GM03348 (cell line): ENCODE data around the gene MUC5B.
"Not testable (repeated sequence)": the region's sequence is repeated elsewhere in the genome, so short reads cannot be mapped to it uniquely, and the experiment has no call there.

Source experiments
- DNase-seq: peaks from one replicate; pipeline ENCODE4 v3.0.0; 2012; ENCODE audit warnings: low spot score

Gene MUC5B

GRCh38 chr11:1232883-1233321, 10.0 kb downstream of the MUC5B start:
- DNase-seq = no peak

- DNase-seq = no peak
Observed at GRCh38 chr11:1233351-1234053, 10.6 kb downstream of the MUC5B start.

- no peak for DNase-seq
Observed at GRCh38 chr11:1234054-1234720, 11.3 kb downstream of the MUC5B start.

DNA sequence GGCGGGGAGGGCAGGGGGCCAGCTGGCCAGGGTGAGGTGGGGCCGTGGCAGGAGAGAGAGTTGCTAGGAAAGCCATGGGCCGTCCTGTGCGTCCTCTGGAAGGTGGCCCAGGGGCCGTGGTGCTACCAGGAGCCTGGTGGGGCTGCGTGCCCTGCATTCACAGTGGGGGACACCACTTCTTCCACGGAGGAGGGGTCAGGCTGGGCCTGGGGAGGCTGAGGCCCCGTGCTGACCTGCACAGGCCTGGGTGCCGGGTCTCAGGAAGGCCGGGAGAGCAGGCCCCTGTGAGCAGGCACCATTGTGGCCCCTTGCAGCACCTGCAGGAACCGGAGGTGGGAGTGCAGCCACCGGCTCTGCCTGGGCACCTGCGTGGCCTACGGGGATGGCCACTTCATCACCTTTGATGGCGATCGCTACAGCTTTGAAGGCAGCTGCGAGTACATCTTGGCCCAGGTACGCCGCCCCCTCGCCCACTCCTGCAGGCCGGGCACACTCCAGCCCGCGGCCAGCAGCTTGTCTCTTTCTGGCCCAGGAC, 12.0 kb downstream of the MUC5B start:
- DNase-seq = no peak

DNA sequence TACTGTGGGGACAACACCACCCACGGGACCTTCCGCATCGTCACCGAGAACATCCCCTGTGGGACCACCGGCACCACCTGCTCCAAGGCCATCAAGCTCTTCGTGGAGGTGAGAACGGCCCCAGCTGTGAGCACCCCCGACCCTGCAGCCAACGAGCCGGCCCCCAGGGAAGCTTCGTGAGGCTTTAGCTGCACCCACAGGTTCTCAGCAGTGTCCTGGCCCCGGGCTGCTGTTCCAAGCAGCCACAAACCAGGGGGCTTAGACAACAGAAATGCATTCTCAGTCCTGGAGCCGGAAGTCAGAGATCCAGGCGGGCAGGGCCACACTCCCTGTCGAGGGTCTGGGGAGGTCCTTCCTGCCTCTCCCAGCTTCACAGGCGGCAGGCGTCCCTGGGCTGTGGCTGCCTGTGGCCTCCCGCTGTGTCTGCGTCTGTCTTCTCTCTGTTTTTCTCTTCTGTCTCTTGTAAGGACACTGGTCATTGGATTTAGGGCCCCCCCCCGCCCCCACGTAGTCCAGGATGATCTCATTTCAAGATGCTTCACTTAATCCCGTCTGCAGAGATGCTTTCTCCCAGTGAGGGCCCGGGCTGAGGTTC, 12.5 kb downstream of the MUC5B start:
- no peak for DNase-seq

DNA sequence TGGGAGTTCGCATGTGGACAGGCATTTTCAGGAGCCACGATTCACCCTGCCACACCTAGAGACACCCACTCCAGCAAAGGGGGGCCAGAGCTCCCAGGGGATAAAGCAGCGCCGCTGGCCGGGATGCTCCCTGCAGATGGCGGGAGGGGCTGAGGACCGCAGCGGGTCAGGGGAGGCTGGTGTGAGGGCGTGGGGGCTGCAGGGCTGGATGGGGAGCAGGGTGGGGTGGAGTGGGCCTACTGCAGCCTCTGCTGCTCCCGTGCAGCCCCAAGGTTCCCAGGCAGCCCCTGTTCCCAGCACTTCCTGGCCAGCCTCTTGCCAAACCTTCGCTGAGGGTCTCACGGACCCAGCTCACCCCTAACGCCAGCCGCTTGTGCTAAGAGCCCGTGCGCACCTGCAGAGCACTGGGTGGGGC, 13.0 kb downstream of the MUC5B start:
- DNase-seq = no peak

DNA sequence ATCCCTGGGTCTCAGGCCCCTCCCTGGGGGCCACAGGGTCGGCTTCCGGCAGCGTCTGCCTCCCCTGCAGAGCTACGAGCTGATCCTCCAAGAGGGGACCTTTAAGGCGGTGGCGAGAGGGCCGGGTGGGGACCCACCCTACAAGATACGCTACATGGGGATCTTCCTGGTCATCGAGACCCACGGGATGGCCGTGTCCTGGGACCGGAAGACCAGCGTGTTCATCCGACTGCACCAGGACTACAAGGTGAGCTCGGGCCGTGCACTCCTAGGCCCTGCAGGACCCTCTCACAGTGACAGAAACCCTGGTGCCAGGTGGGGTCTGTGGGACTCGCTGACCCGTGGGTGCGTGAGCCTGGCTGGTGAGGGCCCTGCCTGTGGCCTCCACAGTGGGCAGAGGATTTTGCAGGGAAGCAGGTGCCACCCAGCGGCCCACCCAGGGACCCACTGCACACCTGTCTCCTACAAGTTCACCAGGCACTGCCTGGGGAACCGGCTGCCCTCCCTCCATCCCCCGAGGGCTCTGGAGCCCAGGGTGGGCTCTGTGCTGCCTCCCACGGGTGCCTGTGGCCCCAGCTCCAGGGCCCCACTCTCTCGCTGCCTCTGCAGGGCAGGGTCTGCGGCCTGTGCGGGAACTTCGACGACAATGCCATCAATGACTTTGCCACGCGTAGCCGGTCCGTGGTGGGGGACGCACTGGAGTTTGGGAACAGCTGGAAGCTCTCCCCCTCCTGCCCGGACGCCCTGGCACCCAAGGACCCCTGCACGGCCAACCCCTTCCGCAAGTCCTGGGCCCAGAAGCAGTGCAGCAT, 13.7 kb downstream of the MUC5B start:
- no peak for DNase-seq

DNA sequence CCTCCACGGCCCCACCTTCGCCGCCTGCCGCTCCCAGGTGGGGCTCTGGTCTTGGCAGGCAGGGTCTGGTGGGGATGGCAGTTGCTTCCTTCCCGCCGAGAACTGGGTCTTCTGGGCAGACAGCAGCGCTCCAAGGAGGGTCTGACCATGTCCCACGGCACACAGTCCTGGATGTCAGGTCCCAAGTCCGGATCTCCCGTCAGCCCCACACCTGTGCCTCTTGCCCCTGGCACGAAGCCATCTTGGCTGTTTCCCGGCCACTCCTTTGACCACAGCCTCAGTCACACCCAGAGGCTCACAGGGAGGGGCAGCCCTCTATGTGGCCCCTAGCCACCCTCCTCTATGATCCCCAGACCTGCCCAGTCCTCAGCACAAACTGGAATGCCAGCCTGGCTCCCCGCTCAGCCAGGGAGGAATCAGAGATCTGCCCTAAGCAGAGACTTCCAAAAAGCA, 14.3 kb downstream of the MUC5B start:
- DNase-seq = no peak

DNA sequence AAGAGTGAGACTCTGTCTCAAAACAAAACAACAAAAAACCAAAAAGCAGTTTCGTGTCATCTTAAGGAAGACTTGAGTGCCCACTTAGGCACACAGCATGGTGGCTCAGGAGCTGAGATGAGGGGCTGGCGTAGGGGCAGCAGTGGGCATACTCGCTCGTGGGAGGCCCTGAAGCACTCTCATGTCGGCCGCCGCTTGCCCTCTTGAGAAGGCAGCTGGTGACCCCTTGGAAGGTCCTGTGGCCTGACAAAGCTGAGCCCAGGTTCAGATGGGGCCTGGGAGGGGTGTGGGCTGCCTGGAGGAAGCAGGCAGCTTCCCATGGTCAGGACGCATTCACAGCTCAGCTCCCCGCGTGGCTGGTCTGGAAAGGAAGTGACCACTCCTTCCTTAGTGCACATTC, 15.0 kb downstream of the MUC5B start:
- DNase-seq = no peak

DNA sequence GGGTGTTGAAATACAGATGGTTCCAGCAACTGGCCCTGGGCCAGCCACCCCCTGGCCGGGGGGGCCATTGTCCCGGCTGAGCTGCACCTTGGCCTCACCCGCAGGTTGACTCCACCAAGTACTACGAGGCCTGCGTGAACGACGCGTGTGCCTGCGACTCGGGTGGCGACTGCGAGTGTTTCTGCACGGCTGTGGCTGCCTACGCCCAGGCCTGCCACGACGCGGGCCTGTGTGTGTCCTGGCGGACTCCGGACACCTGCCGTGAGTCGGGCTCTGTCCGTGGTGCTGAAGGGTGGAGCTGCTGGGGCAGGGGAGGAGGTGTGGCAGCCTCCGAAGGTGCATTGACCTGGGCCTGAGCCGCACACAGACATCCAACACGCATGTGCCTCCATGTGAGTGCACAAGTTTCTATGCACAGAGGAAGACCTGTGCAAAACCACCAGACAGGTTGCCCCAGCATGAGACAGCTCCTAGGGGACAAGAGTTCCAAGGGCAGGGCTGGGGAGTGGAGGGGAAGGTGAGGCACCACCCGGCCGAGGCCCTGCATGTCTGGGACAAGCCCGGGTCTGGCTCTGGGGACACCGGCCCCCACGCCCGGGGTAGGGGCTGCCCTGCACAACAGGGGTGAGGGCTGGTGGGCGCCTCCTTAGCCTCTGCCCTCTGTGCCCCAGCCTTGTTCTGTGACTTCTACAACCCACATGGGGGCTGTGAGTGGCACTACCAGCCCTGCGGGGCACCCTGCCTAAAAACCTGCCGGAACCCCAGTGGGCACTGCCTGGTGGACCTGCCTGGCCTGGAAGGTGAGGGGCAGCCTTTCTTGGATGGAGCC, 16.1 kb downstream of the MUC5B start:
- DNase-seq = no peak

DNA sequence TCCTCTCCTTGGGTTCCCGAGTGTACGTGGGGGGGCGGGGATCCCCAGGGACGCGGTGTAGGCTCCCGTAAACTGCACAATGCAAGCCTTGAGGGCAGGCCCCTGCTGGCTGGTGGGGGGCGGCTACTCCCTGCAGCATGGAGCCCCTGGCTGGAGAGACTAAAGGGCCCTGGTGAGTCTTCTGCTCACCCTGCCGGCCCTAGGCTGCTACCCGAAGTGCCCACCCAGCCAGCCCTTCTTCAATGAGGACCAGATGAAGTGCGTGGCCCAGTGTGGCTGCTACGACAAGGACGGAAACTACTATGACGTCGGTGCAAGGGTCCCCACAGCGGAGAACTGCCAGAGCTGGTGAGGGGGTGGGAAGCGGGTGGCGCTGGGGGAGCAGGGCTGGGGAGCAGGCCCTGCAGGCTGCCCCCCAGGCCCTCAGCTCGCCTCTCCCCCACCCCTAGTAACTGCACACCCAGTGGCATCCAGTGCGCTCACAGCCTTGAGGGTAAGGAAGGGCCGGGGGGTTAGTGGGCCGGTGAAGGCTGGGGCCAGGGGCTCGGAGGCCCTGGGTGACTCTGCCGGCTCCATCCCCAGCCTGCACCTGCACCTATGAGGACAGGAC, 16.8 kb downstream of the MUC5B start:
- DNase-seq = no peak

- DNase-seq = no peak
Observed at GRCh38 chr11:1240771-1241170, 17.9 kb downstream of the MUC5B start.

DNA sequence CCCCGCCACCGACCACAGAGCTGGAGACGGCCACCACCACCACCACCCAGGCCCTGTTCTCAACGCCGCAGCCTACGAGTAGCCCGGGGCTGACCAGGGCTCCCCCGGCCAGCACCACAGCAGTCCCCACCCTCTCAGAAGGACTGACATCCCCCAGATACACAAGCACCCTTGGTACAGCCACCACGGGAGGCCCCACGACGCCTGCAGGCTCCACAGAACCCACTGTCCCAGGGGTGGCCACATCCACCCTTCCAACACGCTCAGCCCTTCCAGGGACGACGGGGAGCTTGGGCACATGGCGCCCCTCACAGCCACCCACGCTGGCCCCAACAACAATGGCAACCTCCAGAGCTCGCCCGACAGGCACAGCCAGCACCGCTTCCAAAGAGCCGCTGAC, 18.8 kb downstream of the MUC5B start:
- no peak for DNase-seq

- DNase-seq = no peak
Observed at GRCh38 chr11:1242289-1242688, 19.4 kb downstream of the MUC5B start.

- DNase-seq = not testable (repeated sequence)
Observed at GRCh38 chr11:1242751-1243150, 19.9 kb downstream of the MUC5B start.

GRCh38 chr11:1243521-1243920, 20.7 kb downstream of the MUC5B start:
- DNase-seq = not testable (repeated sequence)

GRCh38 chr11:1244557-1244956, 21.7 kb downstream of the MUC5B start:
- DNase-seq = not testable (repeated sequence)

DNA sequence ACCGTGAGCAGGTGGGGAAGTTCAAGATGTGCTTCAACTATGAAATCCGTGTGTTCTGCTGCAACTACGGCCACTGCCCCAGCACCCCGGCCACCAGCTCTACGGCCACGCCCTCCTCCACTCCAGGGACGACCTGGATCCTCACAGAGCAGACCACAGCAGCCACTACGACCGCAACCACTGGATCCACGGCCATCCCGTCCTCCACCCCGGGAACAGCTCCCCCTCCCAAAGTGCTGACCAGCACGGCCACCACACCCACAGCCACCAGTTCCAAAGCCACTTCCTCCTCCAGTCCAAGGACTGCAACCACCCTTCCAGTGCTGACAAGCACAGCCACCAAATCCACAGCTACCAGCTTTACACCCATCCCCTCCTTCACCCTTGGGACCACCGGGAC, 22.9 kb downstream of the MUC5B start:
- DNase-seq = not testable (repeated sequence)

- DNase-seq = not testable (repeated sequence)
Observed at GRCh38 chr11:1246301-1246700, 23.4 kb downstream of the MUC5B start.

- DNase-seq = not testable (repeated sequence)
Observed at GRCh38 chr11:1247026-1247425, 24.2 kb downstream of the MUC5B start.

GRCh38 chr11:1248951-1249350, 26.1 kb downstream of the MUC5B start:
- DNase-seq = not testable (repeated sequence)
